ENCODE results near the gene EPHB1.

DNA sequence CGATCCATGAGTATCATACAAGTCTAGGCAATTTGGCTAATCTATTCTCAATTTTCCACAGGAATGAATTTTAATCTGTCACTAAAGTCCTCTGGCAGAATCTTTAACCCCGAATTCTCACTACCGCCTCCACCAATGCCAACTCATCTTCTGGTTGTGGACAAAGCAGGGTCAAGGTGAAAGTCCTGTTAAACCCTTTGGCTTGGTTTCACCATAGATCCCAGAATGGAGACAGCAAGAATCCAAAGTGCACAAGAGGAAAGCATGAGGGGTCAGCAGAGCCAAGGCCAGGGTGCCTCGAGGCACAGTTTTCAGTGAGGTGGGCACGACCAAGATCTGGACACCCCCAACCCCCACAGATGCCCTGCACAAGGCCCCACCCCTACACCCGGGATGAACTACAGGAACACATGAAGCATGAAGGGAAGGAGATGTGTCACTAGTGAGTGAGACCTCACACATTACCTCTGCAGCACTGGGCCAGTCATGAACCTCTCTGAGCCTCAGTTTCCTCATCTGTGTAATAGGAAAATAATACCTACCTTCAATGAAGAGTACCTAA lies 466.2 kb downstream of the EPHB1 start:
- TF ChIP-seq, protein P1, sequence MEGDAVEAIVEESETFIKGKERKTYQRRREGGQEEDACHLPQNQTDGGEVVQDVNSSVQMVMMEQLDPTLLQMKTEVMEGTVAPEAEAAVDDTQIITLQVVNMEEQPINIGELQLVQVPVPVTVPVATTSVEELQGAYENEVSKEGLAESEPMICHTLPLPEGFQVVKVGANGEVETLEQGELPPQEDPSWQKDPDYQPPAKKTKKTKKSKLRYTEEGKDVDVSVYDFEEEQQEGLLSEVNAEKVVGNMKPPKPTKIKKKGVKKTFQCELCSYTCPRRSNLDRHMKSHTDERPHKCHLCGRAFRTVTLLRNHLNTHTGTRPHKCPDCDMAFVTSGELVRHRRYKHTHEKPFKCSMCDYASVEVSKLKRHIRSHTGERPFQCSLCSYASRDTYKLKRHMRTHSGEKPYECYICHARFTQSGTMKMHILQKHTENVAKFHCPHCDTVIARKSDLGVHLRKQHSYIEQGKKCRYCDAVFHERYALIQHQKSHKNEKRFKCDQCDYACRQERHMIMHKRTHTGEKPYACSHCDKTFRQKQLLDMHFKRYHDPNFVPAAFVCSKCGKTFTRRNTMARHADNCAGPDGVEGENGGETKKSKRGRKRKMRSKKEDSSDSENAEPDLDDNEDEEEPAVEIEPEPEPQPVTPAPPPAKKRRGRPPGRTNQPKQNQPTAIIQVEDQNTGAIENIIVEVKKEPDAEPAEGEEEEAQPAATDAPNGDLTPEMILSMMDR (IDR thresholded peaks at IDR 0.05), result no peak
- TF ChIP-seq POLR2A (IDR thresholded peaks at IDR 0.05), result no peak

All from thyroid gland (tissue), 4 donors.